ENCODE measurements around the gene CELSR2.

- TF ChIP-seq, protein P1, sequence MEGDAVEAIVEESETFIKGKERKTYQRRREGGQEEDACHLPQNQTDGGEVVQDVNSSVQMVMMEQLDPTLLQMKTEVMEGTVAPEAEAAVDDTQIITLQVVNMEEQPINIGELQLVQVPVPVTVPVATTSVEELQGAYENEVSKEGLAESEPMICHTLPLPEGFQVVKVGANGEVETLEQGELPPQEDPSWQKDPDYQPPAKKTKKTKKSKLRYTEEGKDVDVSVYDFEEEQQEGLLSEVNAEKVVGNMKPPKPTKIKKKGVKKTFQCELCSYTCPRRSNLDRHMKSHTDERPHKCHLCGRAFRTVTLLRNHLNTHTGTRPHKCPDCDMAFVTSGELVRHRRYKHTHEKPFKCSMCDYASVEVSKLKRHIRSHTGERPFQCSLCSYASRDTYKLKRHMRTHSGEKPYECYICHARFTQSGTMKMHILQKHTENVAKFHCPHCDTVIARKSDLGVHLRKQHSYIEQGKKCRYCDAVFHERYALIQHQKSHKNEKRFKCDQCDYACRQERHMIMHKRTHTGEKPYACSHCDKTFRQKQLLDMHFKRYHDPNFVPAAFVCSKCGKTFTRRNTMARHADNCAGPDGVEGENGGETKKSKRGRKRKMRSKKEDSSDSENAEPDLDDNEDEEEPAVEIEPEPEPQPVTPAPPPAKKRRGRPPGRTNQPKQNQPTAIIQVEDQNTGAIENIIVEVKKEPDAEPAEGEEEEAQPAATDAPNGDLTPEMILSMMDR (IDR thresholded peaks at IDR 0.05; ENCODE audit: low read length), result no peak
- no peak for TF ChIP-seq EZH2phosphoT487 (IDR thresholded peaks at IDR 0.05; ENCODE audit: low read length)
- TF ChIP-seq EZH2 (optimal IDR thresholded peaks at IDR 0.05; ENCODE audit: low read depth, low read length), result no peak
These were observed 34.6 kb downstream of the CELSR2 start for GRCh38 chr1:109283748-109284600.
